Measurements from ENCODE around the gene EME2. TPM values are rescaled to one million over a fixed set of nuclear protein-coding genes. Genes with fewer than 3 reads are reported as not detected.

EME2 gene
- total and polyA plus RNA-seq, 2 of the 13 experiments (the other 11 are each of a cell fraction or from before 2014, with no cell fraction given): 4.4 to 7.6 TPM

DNA sequence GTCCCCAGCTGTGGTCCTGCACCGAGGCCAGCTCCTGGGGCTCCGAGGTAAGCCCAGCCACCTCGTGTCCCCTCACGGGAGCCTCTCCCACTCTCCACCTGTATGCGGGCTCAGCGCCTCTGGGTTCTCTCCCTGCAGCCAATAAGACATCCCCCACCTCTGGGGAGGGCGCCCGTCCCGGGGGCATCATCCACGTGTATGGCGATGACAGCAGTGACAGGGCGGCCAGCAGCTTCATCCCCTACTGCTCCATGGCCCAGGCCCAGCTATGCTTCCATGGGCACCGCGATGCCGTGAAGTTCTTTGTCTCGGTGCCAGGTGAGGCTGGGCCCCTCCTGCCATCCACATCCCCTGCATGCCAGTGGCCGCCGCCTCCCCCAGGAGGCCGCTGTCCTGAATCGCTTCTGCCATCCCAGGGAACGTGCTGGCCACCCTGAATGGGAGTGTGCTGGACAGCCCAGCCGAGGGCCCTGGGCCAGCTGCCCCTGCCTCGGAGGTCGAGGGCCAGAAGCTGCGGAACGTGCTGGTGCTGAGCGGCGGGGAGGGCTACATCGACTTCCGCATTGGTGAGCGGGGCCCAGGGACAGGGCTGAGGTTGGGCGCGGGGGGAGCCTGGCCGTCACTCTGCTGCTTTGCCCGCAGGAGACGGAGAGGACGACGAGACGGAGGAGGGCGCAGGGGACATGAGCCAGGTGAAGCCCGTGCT lies 4.4 kb upstream of the EME2 start (continued):
- TF ChIP-seq AGO2 (optimal IDR thresholded peaks at IDR 0.05; ENCODE audit: low read depth, low read length) (peak; percentile 54), ZBTB38 (CRISPR knock-in tag; IDR thresholded peaks at IDR 0.05) (peak; percentile 64; the same call in 1 of the 2 replicates), AKAP8 (CRISPR knock-in tag; IDR thresholded peaks at IDR 0.05) (peak; percentile 84; the same call in 1 of the 2 replicates), FUBP1 (CRISPR knock-in tag; IDR thresholded peaks at IDR 0.05; ENCODE audit: borderline replicate concordance) (no peak), ZNF30 (CRISPR knock-in tag; IDR thresholded peaks at IDR 0.05) (no peak), SRF (IDR thresholded peaks at IDR 0.05; ENCODE audit: low read depth, low read length) (no peak), ARNTL (CRISPR knock-in tag; IDR thresholded peaks at IDR 0.05) (no peak), NFE2L2 (IDR thresholded peaks at IDR 0.05; ENCODE audit: low read length) (no peak)
- TF ChIP-seq, protein P1, sequence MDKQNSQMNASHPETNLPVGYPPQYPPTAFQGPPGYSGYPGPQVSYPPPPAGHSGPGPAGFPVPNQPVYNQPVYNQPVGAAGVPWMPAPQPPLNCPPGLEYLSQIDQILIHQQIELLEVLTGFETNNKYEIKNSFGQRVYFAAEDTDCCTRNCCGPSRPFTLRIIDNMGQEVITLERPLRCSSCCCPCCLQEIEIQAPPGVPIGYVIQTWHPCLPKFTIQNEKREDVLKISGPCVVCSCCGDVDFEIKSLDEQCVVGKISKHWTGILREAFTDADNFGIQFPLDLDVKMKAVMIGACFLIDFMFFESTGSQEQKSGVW (CRISPR knock-in tag; IDR thresholded peaks at IDR 0.05; ENCODE audit: borderline replicate concordance): no peak

Measured in HepG2 (cell line).